ENCODE results near the gene SIGLEC10. TPM values are rescaled to one million over a fixed set of nuclear protein-coding genes. Genes with fewer than 3 reads are reported as not detected.

The SIGLEC10 gene
- total and polyA plus RNA-seq, 9 of the 15 experiments (the other 6 are each of a cell fraction or from before 2014, with no cell fraction given), result 0.10 to 1.8 (median 0.82) TPM

- no peaks in the 10 kb centered on the region for H3K79me2 ChIP-seq (ENCODE audit: control insufficient read depth, insufficient read depth, low read length)
- TF ChIP-seq PRPF4 (IDR thresholded peaks at IDR 0.05; ENCODE audit: insufficient read depth, low read depth, low read length, poor library complexity, severe bottlenecking), result no peak
- peak; percentile 44; the same call in 1 of the 2 replicates for TF ChIP-seq ZNF384 (IDR thresholded peaks at IDR 0.05; ENCODE audit: low read depth, low read length)
- H3K4me3 ChIP-seq, result no peak overlapping the region
- intact Hi-C loops (cut with micrococcal nuclease), result no loop called here
- H3K9ac ChIP-seq (ENCODE audit: insufficient read depth in 1 of 2, low read depth in 2 of 2, low read length in 2 of 2), result peak overlapping the region in 1 of 2 experiments; percentile 54; a peak in 1 of 4 replicates
- H3K4me2 ChIP-seq (ENCODE audit: insufficient read depth, low read length), result no peak overlapping the region
- H3K9me3 ChIP-seq (replicated peaks; ENCODE audit: control insufficient read depth, insufficient read depth, low read depth, low read length), result no peaks in the 10 kb centered on the region
- H3K36me3 ChIP-seq (ENCODE audit: control insufficient read depth, insufficient read depth, low read length), result no peaks in the 10 kb centered on the region
- BruUV-seq (replicated peaks), result no TSS peak
- in situ Hi-C loops (cut with MboI), result no loop called here
- CTCF ChIA-PET (ENCODE audit: low intra/inter-chr PET ratio), result no interaction called here
- H2AFZ ChIP-seq (ENCODE audit: low read depth, low read length), result no peak overlapping the region
- H4K20me1 ChIP-seq (replicated peaks; ENCODE audit: control insufficient read depth, insufficient read depth, low read length), result no peaks in the 10 kb centered on the region
- no peaks in the 10 kb centered on the region for H3K9me1 ChIP-seq (ENCODE audit: control insufficient read depth, insufficient read depth, low read length)
- no peak for ATAC-seq
- POLR2A ChIA-PET, result no interaction called here
- no peak for FAIRE-seq
- 55% methylated on average over 10 of the region's 11 CpGs for WGBS (ENCODE audit: insufficient coverage, low coverage, missing lambda C conversion rate)
- no peak for DNase-seq (ENCODE audit: extremely low read depth in 1 of 4, low spot score in 3 of 4)
- no peaks in the 10 kb centered on the region for H3K27me3 ChIP-seq (ENCODE audit: control insufficient read depth in 2 of 2, insufficient read depth in 2 of 2, low read length in 2 of 2)
- H3K27ac ChIP-seq (ENCODE audit: extremely low read depth, low read depth, low read length), result no peak overlapping the region
- H3K4me1 ChIP-seq (replicated peaks in 1 of 2; ENCODE audit: control insufficient read depth in 2 of 2, insufficient read depth in 2 of 2, low read length in 2 of 2), result peaks cover 16 to 29% of the 10 kb centered on the region in 2 experiments
Observed at GRCh38 chr19:51375504-51376221, 41.8 kb downstream of the SIGLEC10 start.

- 29% methylated on average over 9 of the region's 9 CpGs for whole genome bisulfite sequencing (ENCODE audit: insufficient coverage, low coverage, missing lambda C conversion rate)
- Histone ChIP-seq H3K27ac (ENCODE audit: extremely low read depth, low read depth, low read length) (no peak within 1 kb of the TSS), H3K79me2 (ENCODE audit: control insufficient read depth, insufficient read depth, low read length) (peaks cover 11% of the 10 kb centered on the region), H3K9me3 (replicated peaks; ENCODE audit: control insufficient read depth, insufficient read depth, low read depth, low read length) (no peaks in the 10 kb centered on the region), H3K36me3 (ENCODE audit: control insufficient read depth, insufficient read depth, low read length) (no peaks in the 10 kb centered on the region), H3K4me2 (ENCODE audit: insufficient read depth, low read length) (no peak within 1 kb of the TSS), H3K4me3 (no peak within 1 kb of the TSS), H2AFZ (ENCODE audit: low read depth, low read length) (peak within 1 kb of the TSS; percentile 38), H4K20me1 (replicated peaks; ENCODE audit: control insufficient read depth, insufficient read depth, low read length) (no peaks in the 10 kb centered on the region), H3K27me3 (ENCODE audit: control insufficient read depth in 2 of 2, insufficient read depth in 2 of 2, low read length in 2 of 2) (no peaks in the 10 kb centered on the region), H3K9me1 (ENCODE audit: control insufficient read depth, insufficient read depth, low read length) (no peaks in the 10 kb centered on the region), H3K4me1 (replicated peaks in 1 of 2; ENCODE audit: control insufficient read depth in 2 of 2, insufficient read depth in 2 of 2, low read length in 2 of 2) (peaks cover 19 to 30% of the 10 kb centered on the region in 2 experiments), H3K9ac (ENCODE audit: insufficient read depth in 1 of 2, low read depth in 2 of 2, low read length in 2 of 2) (peak within 1 kb of the TSS in 1 of 2 experiments; percentile 82; a peak in 2 of 4 replicates)
- in situ Hi-C loops (cut with MboI), result no loop called here
- peak; percentile 42 for FAIRE-seq
- DNase-seq (ENCODE audit: extremely low read depth in 1 of 4, low spot score in 3 of 4), result peak; percentile 31 to 56 (median 32)
- no TSS peak for BruUV-seq (replicated peaks)
- ChIA-PET POLR2A (interaction anchor here (0.6 to 1.1 kb wide), 2 partner anchors 11 to 19 kb away, joined by 3 to 4 read pairs; no protein-coding TSS in a partner anchor), CTCF (ENCODE audit: low intra/inter-chr PET ratio) (no interaction called here)
- no peak; the same call in 2 of the 3 replicates for ATAC-seq
- intact Hi-C loops (cut with micrococcal nuclease), result no loop called here
- TF ChIP-seq HMG20A (CRISPR knock-in tag; conservative IDR thresholded peaks at IDR 0.05), result no peak
- peak; percentile 30; the same call in 1 of the 2 replicates for TF ChIP-seq ZBTB7A (IDR thresholded peaks at IDR 0.05; ENCODE audit: borderline replicate concordance, control insufficient read depth, low read depth, low read length)
- no peak for TF ChIP-seq MBD2 (IDR thresholded peaks at IDR 0.05; ENCODE audit: borderline replicate concordance, low read depth)
- no peak for TF ChIP-seq JUNB (CRISPR knock-in tag; conservative IDR thresholded peaks at IDR 0.05)
- no peak for TF ChIP-seq ZNF280B (CRISPR knock-in tag; IDR thresholded peaks at IDR 0.05)
- no peak for TF ChIP-seq ZNF347 (CRISPR knock-in tag; IDR thresholded peaks at IDR 0.05; ENCODE audit: low read depth)
- TF ChIP-seq IRF9 (tag; IDR thresholded peaks at IDR 0.05), result no peak
Observed at GRCh38 chr19:51372649-51373504, 44.6 kb downstream of the SIGLEC10 start, which contains the start of gene NKG7. TSS of gene NKG7 (minus strand) at chr19:51372654. CDS start at chr19:51372535, 119 bp downstream.

All from K562 (cell line).